Lung microvascular endothelial cell (primary cell): Measurements from ENCODE around the gene GLDN. TPM values are rescaled to one million over a fixed set of nuclear protein-coding genes. Genes with fewer than 3 reads are reported as not detected.
A peak's percentile ranks its signal among the peaks of the same experiment; 100 is the strongest.

Experiments
- DNase-seq, 2 donors: peaks; one replicate each; pipeline versions ENCODE4 v3.0.0 to v3.0.0-alpha.2; 2010; ENCODE audit warnings: low read depth in 2 of 2
- total RNA-seq: library from RNA; depleted of rRNA; stranded (reverse); fragments of >200 nt; gene quantifications from 2 replicates; pipeline ENCODE4 v1.2.1, GENCODE V29; 2014

GLDN gene
- total RNA-seq, 1 donor from 2014 or later: not detected

DNA sequence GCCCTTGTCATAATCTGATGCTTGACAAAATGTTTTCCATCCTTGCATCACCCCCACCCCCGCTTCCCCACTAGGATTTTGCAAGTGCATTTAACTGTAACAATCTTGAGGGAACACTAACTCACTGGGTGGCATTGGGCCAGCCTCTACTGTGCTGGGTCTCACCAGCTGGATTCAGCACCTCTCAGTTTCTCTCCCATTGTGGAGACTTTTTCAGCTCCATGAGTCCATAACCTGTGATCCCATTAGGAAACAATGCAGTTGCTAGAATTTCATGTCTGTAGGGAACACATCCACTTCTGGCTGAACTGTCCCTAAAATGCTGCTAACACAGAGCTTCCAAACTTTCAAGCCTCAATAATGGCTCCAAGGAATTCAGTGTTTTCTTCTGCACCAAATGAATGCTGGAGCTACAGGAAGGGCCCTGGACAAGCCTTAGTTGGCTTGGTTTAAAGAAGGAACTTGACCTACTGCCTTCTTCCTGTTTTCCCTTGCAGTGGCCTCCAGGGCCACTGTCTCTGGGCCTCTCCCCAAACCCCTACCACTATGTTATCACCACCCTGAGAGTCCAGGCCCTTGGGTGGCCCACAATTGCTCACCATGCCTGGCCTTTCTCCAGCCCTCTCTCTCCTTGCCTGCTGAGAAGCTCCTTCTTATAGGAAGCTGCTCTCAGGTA lies 18.7 kb upstream of the GLDN start:
- DNase-seq: no peak

DNA sequence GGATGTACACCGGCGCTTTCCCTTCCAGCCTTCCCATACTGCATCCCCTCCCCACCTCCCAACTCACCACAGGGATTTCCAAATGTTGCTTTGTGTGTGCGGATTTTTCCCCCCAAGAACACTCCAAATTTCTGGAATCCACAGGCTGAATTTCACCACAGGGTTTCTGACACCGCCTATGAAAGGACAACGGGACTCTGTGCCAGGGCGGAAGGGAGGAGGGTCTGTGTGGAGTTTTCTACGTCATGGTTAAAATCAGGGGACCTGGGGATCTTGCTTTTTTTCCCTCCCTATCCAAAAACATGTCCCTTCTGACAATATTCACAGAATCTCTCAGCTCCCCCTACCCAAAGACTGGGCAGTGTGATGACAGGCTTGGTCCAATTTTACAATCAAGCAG lies 17.7 kb upstream of the GLDN start:
- DNase-seq: no peak

DNA sequence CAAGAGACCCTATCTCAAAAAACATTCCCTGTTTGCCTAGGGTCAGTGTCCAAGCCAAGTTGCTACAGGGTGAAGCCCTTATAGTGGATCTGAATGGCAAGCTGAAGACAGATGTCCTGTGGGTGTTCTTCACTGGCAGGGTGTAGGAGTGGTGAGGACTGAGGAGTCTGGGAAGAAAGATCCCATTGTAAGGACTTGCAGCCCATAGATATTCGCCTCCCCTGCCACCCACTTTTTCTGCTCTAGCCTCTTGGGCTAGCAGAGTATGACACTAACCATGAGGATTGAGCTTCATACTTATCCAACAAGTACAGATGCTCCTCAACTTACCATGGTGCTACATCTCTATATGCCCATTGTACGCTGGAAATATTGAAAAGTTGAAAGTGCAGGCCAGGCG lies 16.3 kb upstream of the GLDN start:
- DNase-seq: no peak

DNA sequence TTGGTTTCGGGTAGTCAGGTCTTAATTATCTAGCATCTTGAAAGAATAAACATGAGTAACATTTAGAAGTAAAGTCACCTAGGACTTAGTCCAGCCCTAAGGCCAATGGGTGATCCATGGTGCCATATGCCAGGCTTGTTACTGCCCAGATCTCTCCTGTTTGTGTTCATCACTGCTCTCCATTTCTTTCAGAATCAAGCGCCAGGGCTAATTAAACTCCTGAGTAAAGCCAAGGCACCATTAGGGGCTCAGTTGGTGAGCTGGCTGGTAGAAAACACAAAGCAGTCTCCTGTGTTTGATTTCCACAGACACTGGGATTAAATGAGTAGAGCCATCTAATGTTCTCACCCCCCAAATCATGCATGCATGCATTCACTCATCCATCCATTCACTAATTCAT lies 14.4 kb upstream of the GLDN start:
- DNase-seq: no peak

DNA sequence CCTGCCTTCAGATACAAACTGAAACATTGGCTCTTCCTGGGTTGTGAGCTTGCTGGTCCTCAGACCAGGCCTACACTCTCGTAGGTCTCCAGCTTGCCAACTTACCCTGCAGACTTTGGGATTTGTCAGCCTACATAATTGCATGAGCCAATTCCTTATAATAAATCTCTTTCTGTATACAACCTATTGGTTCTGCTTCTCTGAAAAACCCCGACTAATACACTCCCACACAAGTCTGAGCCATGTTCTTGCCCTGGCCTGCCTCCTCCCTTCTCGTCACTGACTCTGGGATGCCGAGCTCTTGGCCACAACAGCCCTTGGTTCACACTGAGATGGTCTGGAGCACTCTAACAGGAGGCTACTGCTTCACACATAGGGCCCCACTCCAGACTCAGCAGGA lies 12.5 kb upstream of the GLDN start:
- no peak for DNase-seq

DNA sequence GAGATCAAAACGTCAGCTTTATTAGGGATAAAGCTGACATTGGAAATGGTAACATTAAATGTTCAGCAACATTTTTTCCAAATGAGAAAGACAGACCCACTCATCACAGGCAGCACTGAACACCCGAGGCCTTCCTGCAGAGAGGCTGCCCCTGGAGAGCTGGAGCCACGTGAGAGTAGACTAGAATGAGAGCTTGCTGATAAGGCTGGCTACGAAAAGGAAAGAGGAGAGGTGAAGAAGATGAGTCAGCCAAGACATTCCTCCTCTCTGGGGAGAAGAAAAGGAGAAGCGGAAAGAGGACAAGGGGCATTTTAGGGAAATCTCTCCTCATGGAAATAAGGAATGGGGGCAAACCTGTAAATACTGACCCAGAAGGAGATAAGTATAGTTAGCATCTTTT lies 10.3 kb upstream of the GLDN start:
- no peak for DNase-seq

DNA sequence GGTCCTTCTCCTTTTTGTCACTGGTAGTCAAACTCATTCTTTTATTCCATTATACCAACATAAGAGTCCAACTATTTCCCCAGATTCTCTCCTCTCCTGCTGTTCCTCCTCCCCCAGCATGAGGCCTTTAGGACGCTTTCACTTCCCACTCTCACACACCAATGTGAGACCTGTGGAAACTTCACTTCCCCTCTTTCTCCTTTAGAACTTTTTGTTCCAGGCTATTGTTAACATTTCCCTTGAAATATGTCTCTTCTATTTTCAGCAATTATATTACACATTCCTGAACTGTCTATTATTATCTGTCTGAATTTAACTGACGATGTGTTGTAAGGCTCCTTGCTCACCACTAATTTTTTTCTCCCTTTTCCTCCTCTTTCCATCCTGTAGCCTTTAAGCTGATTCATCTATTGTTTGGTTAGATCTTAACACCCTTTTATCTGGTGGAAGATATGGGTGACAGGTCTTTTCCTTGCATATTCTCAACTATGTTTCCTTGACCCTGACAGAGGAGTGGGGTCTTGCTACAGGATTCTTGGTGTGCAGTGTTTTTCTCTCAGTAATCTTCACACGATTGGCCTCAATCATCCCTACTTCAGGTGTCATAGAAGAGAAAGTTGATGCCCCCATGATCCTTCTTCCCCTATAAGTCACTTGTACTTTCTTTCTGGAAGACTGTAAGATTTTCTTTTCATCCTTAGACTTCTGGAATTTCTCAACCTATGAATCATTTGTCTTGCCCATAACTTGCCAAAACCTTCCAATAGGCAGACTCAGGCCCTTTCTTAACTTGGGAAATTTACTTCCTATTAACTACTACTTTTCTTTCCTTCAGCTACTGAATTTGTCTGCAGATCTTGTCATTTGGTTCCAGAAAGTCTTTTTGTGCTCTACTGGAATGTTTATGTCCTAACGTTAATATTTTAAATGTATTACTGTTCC lies 9.0 kb upstream of the GLDN start:
- peak; percentile 15 for DNase-seq

DNA sequence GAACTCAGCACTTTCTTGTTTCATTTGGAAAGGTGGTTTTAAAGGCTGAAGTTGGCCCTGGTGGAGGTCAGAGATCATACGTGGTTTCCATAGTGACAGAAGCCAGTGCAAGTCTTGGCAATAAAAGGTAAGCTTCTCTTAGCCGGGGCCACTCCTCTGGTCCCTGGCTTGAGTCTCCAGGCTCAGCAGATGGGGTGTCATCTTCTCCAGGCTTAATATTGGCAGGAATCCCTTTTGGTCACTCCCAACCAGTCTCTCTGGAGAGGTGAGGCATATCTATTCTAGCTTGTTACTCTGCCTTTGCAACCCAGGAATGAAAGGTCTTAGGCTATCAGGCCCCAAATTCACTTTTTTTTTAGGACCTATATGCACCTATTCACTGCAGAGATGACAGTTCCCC lies 7.9 kb upstream of the GLDN start:
- no peak for DNase-seq

DNA sequence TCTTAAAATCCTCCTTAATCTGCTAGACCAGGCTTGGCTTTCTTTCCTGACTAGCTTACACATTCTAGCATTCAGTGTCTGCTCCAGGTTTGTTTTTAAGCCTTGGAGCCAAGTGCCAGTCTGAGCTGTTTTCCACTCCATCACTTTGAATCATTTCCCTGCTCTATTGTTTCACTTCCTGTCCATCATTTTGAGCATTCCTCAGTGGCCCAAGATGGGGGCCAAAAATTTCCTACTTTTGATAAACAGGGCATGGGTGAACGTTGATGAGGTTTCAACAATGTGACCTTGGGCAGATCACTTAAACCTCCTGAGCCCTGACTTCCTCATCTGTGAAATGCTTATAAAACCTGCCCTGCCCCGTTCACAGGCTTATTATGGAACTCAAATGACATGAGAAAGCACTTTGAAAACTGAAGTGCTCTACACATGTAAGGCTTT lies 7.4 kb upstream of the GLDN start:
- peak; percentile 81 to 83 for DNase-seq

DNA sequence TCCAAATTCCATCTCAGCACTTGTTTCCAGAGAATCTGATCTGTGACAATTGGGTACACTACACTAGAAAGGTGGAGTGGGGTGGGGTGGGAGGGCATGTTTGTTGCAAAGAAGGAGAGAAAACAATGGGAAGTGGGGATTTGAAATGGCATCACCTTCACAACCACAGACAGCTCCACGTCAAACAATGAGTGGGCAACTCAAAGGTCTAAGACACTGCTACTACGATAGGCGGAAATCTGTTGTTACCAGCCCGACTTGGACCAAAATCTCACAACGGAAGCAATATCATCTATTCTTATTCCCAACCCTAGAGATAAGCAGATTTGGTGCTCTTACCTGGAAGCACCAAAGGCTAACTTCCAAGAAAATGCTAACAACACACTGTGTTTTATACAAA lies 6.4 kb upstream of the GLDN start:
- no peak for DNase-seq

DNA sequence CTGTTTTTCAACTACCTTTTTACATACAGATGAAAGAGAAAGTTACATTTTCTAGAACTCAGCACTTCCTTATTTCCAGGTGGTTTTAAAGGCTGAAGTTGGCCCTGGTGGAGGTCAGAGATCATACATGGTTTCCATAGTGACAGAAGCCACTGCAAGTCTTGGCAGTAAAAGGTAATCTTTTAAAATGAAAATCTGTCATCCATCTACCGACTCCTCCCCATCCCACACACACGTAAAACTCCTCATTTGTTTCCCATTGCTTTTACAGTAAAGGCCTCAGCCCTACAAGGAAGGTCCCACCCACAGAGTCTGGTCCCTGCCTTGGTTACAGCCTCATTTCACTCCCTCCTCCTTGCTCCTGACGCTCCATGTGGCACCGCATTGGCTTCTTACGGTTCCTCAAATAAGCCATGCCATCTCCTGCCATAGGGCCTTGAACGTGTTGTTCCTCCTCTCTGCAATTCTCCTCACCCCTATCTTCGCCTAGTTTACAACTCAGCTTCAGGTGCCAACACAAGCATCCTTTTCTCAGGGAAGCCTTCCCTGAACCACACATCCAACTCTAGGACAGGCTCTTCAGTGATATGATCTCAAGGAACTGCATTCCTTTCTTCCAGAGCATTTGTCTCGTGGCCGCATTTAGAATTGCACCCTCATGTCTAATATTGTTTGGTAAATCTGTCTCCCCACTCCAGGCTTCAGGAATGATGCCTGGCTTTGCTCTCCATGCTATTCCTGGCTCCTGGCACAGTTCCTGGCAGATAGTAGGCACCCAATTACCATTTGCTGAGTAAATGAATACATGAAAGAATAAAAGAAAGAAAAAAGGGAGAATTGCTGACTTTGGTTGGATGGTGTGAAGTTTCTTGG lies 5.7 kb upstream of the GLDN start:
- no peak for DNase-seq

DNA sequence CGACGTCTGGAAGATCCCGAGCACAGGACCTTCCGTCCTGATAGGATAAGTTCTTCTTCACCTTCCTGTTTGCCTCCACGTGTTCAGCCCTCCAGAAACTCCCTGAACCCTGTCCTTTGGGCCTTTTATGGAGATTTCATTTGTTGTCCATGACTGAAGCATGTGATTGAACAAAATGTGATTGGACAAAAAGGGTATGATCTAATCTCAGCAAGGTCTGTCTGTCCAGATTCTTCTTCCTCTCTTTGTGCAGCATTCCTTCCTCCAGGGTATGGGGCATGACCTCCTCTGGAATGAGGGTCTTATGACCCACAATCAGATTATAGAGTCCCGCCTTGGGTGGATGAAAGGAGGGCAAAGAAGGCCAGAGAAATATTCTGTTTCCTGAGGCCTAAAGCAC lies 3.0 kb upstream of the GLDN start, which contains the start of gene CYP19A1:
Gene CYP19A1 (minus strand): TSS at position 101 of the 400 bp plus-strand sequence. CDS start 95,684 bp downstream, outside the sequence.
- no peak for DNase-seq

DNA sequence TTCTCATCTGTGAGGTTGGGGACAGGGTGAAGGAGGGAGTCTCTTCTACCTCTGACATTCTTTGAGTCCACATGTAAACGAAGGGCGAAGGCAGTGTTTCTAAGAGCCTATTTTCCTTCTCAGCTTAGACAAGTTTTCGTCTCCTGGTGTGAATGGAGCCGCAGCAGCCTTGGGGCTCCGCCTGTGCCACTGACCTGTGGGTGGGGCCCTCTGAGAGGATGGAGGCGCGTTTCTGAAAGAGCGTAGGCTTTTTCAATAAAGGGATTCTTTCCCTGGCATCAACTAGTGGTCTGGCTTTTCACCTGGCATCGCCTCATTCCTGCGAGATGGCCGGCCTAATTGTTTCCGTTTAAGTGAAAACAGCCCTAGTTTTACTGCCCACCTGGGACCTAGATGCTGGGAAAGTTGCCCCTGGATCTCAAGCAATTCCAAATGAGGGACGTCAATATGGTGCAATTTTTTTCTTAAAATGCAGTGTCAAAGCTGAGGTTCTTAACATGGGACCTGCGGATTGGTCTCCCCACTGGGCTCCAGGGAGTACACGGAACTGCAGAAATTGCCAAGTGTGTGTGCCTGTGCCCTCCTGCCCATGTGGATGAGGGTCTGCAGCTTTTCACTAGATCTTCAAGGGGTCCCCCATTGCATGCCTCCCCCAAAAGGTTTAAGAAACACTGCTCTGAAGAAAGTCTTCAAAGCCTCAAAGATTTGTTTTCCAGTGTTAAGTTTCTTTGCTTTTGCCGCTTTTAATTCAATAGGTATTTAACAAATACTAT lies 958 bp downstream of the GLDN start:
- no peak for DNase-seq

DNA sequence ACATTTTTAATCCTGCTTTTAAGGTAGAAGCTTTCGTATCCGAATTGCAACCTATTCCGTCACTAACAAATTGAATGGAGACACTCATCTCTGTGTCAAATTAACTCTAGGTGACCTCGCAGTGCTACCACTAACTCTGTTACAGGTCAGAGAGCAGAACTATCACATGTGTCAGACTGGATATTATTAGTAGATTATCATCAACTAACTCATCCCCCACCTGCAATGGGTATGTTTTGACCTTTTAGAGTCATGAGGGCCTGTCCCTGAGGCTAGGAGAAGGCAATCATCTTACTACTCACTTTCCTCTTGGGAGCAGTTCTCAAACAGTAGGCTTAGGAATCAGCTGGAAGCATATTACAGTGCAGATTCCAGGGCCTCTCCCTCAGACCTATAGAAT lies 2.0 kb downstream of the GLDN start:
- DNase-seq: no peak

DNA sequence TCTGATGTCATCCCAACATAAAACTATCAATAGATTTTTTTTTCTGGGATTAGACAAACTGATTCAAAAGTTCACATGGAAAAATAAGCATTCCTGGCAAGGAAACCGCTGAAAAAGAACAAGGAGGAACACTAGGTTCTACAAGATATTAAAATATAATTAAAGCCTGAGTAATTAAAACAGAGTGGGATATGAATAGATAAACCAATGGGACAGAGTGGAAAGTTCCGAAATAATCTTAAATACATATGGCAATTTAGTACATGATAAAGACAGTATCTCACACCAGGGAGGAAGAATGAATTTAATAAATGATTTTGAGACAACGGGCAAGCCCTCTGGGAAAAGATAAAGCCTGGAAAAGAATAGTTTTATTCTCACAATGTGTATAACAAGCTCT lies 4.7 kb downstream of the GLDN start:
- DNase-seq: no peak

DNA sequence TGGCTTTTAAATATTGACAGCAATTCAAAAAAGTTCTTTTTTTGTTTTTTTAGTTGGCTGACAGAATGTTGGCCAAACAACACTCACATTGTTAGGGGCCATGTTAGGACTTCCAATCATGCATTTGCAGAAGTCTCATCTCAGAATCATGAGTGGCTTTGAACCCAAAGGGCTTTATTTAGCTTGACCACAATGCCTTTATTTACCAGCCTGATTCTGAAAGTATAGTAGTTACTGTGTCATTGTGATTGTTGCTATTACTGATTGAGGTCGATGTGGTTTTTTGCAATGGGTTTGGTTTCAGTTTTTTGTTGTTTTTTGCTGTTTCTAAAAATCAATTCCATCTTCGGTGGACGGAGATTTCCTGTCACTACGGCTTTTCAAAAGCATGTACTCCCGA lies 7.2 kb downstream of the GLDN start:
- DNase-seq: no peak

DNA sequence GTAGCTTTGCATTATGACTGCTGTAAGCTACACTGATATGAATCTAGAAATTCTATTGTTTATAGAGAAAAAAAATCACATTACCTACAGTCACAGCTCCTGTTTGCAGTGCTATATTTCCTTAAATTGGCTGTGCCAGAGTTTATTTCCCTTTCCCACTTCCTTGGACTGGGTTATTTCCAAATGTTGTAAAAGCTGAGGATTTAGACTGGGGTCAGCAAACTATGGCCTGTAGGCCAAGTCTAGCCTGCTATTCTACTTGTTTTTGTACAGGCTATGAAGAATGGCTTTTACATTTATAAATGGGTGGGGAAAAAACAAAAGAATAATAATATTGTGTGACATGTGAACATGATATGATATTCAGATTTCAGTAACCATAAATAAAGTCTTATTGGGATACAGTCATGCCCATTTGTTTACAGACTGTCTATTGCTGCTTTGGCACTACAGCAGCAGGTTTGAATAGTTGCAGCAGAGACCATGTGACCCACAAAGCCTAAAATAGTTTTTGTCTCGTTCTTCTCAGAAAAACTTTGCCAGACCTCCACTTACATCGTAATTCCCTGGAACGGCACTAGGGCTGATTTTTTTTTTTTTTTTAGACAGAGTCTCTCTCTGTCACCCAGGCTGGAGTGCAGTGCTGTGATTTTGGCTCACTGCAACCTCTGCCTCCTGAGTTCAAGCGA lies 7.8 kb downstream of the GLDN start:
- DNase-seq: no peak

DNA sequence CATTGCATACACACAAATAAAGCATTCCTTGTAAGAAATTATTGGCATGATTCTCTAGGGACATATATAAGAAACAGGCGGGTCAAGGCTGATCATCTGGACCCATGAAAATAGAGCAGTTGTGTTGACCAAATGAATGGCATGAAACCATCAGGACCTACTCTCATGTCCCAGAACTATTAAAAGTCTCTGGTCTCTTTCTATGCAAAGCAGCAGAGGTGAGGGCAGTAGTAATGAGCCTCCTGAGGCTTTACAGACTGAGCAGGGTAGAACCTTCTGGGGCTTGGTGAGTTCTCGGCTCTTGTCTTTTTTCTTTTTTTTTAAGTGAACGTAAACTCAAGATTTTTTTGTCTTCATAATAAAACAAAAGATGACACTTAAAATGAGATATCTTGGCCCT lies 9.3 kb downstream of the GLDN start:
- no peak for DNase-seq

DNA sequence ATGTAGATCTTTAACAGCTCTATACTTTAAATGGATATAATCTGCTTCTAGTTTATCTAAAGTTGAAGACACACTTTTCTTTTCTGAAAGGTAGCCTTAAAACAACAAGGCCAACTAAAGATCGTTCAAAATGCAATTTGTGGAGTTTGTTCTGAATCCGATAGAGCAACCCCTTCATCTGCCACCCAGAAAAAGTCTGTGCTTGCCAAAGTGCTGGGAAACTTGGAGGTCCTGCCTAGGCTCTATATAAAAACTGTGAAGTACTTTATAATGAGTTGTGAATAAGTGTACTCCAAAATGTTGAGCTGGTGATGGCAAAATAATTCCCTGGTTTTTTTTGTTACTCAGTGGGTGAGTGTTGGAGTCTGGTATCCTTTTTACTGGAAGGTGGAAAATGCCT lies 12.5 kb downstream of the GLDN start:
- DNase-seq: no peak

DNA sequence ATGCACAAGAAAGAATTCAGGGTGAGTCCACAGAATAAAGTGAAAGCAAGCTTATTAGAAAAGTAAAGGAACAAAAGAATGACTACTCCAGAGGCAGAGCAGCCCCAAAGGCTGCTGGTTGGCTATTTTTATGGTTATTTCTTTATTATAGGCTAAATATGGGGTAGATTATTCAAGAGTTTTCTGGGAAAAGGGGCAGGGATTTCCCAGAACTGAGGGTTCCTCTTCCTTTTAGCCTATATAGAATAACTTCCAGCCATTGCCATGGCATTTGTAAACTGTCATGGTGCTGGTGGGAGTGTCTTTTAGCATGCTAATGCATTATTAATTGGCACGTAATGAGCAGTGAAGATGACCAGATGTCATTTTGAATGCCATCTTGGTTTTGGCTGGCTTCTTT lies 13.6 kb downstream of the GLDN start:
- DNase-seq: no peak

DNA sequence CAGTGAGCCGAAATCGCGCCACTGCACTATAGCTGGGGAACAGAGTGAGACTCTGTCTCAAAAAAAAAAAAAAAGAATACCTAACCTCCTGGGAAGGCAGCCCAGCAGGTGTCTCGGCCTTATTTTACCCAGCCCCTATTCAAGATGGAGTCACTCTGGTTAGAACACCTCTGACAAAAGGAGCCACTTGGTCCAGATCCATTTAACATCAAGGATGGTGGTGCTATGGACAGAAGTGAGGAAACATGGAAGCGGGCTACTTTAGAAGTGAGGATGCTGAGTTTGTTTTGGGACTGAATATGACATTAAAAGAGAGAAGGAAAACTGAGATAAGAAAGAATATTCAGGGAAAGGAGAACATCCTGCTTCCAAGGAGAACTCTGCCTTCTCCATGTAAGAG lies 14.7 kb downstream of the GLDN start:
- DNase-seq: no peak
